Skin epidermis (tissue), 12 donors: ENCODE data around the gene TRMT44.
"Not testable (repeated sequence)": the region's sequence is repeated elsewhere in the genome, so short reads cannot be mapped to it uniquely, and the experiment has no call there.

Source experiments
- H3K27ac ChIP-seq, 21 experiments: fragments of 200-600 bp; sonication (generic) in 11 of 21; one replicate each; pipeline ENCODE4 v1.5.0; 2020; ENCODE audit warnings: mild to moderate bottlenecking in 3 of 21, inconsistent platforms in 2 of 21, moderate library complexity in 2 of 21
- H3K4me3 ChIP-seq, 7 experiments: fragments of 200-600 bp; sonication (generic) in 2 of 7; one replicate each; pipeline ENCODE4 v1.5.0; 2020; ENCODE audit warnings: inconsistent platforms in 2 of 7, mild to moderate bottlenecking in 2 of 7, moderate library complexity in 1 of 7

Gene TRMT44

GRCh38 chr4:8404791-8405515 lies 35.6 kb upstream of the TRMT44 start:
- Histone ChIP-seq H3K4me3 (no peak overlapping the region), H3K27ac (peak overlapping the region in 1 of 21 experiments; percentile 13)

- Histone ChIP-seq H3K27ac (no peak overlapping the region), H3K4me3 (no peak overlapping the region)
Measured at GRCh38 chr4:8405516-8405875, 35.1 kb upstream of the TRMT44 start.

- H3K4me3 ChIP-seq, H3K27ac ChIP-seq: not testable (repeated sequence)
Measured at GRCh38 chr4:8406887-8407286, 33.7 kb upstream of the TRMT44 start.

GRCh38 chr4:8407316-8407715 lies 33.3 kb upstream of the TRMT44 start:
- Histone ChIP-seq H3K4me3 (no peak overlapping the region), H3K27ac (no peak overlapping the region)

- H3K27ac ChIP-seq: no peak overlapping the region
Measured at GRCh38 chr4:8407756-8408155, 32.8 kb upstream of the TRMT44 start.

GRCh38 chr4:8409264-8410065 lies 31.1 kb upstream of the TRMT44 start:
- H3K27ac ChIP-seq: peak overlapping the region in 1 of 21 experiments; percentile 36
- H3K4me3 ChIP-seq: no peak overlapping the region

More at GRCh38 chr4:8407756-8408155, 32.8 kb upstream of the TRMT44 start:
- H3K4me3 ChIP-seq: no peak overlapping the region

- Histone ChIP-seq H3K4me3 (no peak overlapping the region), H3K27ac (no peak overlapping the region)
Measured at GRCh38 chr4:8410066-8410625, 30.4 kb upstream of the TRMT44 start.

GRCh38 chr4:8410641-8411271 lies 29.8 kb upstream of the TRMT44 start:
- no peak overlapping the region for H3K27ac ChIP-seq
- H3K4me3 ChIP-seq: no peak overlapping the region

GRCh38 chr4:8411351-8412180 lies 29.0 kb upstream of the TRMT44 start:
- Histone ChIP-seq H3K27ac (no peak overlapping the region), H3K4me3 (no peak overlapping the region)

GRCh38 chr4:8412288-8412687 lies 28.3 kb upstream of the TRMT44 start:
- Histone ChIP-seq H3K27ac (no peak overlapping the region), H3K4me3 (no peak overlapping the region)

GRCh38 chr4:8414377-8414776 lies 26.2 kb upstream of the TRMT44 start:
- no peak overlapping the region for H3K4me3 ChIP-seq
- H3K27ac ChIP-seq: no peak overlapping the region

GRCh38 chr4:8417071-8417614 lies 23.4 kb upstream of the TRMT44 start:
- Histone ChIP-seq H3K27ac (no peak overlapping the region), H3K4me3 (no peak overlapping the region)

- peak overlapping the region in 2 of 21 experiments; percentile 35 to 54 for H3K27ac ChIP-seq
- no peak overlapping the region for H3K4me3 ChIP-seq
Measured at GRCh38 chr4:8419222-8420041, 21.1 kb upstream of the TRMT44 start.

GRCh38 chr4:8420151-8420550 lies 20.4 kb upstream of the TRMT44 start:
- H3K27ac ChIP-seq: peak overlapping the region in 2 of 21 experiments; percentile 35 to 54
- H3K4me3 ChIP-seq: not testable (repeated sequence)

GRCh38 chr4:8422327-8422726 lies 18.2 kb upstream of the TRMT44 start:
- H3K27ac ChIP-seq: no peak overlapping the region

GRCh38 chr4:8422786-8423185 lies 17.8 kb upstream of the TRMT44 start:
- Histone ChIP-seq H3K4me3 (no peak overlapping the region), H3K27ac (no peak overlapping the region)

More at GRCh38 chr4:8422327-8422726, 18.2 kb upstream of the TRMT44 start:
- no peak overlapping the region for H3K4me3 ChIP-seq

- peak overlapping the region in 10 of 21 experiments; percentile 76 to 97 (median 92) for H3K27ac ChIP-seq
- peak overlapping the region; percentile 62 to 98 (median 88) for H3K4me3 ChIP-seq
Measured at GRCh38 chr4:8427262-8427661, 13.3 kb upstream of the TRMT44 start.

GRCh38 chr4:8427761-8428287 lies 12.8 kb upstream of the TRMT44 start:
- Histone ChIP-seq H3K4me3 (peak overlapping the region; percentile 62 to 98 (median 88)), H3K27ac (peak overlapping the region; percentile 60 to 97 (median 90))
